DMS53 (cell line): ENCODE results near the gene UBXN4.
"Not testable (repeated sequence)": the region's sequence is repeated elsewhere in the genome, so short reads cannot be mapped to it uniquely, and the experiment has no call there.

ENCODE experiments used
- DNase-seq: peaks from one replicate; lab custom pipeline; 2025; lab: John Stamatoyannopoulos, UW

UBXN4 gene

DNA sequence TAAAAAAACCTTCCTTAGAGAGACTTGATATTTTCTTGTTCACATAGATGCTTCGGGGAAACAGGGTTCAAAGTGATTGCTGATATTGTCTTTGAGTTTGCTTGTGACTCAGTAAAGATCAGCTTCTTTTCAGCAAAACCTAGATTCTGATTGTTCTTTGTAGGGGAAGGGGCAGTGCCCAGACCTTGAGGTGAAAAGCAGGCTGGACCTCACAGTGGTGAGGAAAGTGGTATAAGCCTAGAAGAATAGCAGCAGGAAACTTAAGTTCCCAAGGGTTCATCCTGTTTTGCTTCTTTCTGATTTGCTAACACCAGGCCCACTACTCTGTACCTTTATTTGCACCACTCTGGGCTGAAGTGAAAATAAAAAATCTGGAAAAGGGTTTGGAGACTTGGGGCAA is 20.9 kb downstream of the UBXN4 start:
- DNase-seq, result no peak

DNA sequence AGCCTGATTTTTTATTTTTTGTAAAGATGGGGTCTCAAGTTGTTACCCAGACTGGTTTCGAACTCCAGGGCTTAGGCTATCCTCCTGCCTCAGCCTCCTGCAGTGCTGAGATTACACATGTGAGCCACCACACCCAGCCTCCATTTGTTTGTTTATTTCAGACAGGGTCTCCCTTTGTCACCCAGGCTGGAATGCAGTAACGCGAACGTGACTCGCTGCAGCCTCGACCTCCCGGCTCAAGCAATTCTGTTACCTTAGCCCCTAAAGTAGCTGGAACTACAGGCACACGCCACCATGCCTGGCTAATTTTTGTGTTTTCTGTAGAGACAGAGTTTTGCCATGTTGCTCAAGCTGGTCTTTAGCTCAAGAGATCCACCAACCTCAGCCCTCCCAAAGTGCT is 27.2 kb downstream of the UBXN4 start:
- DNase-seq, result no peak

DNA sequence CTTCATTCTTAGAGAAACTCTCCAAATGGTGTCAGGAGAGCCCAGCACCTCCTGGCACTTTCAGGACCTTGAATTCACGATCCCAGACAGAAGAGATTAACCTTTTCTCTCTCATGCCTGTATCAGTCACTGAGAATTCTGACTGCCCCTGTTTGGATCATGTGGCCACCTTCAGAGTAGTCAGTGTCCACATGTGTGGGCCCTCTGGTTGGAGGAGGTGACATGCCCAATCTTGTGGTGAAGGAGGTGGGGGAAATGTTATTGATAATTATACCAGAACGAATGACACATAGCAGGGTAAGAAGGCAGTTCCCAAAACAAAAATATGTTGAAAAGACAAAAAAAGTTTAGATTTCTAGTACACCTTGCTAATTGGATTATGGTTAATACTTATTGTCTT is 31.7 kb downstream of the UBXN4 start:
- no peak for DNase-seq

DNA sequence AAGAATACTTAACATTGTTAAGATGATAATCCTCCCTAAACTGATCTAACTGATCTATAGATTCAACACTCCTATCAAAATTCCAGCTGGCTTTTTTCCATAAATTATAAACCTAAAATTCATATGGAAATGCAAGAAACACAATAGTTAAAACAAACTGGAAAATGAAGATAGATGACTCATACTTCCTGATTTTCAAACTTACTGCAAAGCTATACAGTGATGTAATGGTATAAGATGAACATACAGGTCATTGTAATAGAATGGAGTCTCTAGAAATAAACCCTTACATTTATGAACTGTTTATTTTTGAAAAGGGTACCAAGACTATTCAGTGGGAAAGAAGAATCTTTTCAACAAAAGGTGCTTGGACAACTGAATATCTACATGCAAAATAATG is 32.3 kb downstream of the UBXN4 start:
- DNase-seq, result no peak

DNA sequence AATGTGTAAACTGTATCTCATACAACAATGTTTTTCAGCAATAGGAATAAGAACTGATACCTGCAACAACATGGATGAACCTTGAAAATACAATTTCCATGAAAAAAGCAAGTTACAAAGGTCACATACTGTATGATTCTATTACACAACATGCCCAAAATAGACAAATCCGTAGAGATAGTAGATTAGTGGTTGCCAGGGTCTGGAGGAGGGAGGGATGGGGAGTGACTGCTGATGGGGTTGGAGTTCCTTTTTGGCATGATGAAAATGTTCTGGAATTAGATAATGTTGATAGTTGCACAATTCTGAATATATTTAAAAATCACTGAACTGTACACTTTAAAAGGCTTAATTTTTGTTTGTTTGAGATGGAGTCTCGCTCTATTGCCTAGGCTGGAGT is 33.8 kb downstream of the UBXN4 start:
- DNase-seq, result no peak

DNA sequence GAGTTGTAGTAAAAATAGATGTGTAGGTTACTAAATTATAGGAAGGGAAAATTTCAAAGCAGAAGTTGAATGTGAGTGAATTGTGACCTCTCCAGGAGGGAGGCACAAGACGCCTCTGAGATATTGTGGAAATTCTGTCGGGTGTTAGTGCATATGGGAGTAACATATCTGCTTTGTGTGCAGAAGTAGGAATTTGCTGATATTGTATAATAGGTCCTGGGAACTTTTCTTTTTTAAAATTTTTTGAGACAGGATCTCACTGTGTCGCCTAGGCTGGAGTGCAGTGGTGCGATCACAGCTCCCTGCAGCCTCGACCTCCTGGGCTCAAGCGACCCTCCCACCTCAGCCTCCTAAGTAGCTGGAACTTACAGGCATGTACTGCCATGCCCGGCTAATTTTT is 34.7 kb downstream of the UBXN4 start:
- no peak for DNase-seq

DNA sequence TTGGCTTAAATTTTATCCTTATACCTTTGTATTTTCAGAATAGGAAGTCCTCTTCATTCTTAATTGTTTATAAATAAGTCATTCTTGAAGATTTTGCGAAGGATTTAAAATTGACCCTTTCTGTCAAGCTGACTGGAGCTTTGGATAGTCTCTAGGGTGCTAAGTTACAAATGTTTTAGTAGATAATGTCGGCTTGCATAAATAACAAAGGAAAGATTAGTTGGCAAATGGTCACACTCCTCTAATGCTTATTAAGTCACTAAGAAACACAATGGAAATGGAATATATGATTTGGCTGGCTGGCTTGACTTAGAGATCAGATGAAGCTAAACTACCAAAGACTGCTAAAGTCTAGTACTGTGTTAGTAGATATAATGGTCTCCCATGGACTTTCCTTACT is 40.6 kb downstream of the UBXN4 start:
- DNase-seq, result no peak

DNA sequence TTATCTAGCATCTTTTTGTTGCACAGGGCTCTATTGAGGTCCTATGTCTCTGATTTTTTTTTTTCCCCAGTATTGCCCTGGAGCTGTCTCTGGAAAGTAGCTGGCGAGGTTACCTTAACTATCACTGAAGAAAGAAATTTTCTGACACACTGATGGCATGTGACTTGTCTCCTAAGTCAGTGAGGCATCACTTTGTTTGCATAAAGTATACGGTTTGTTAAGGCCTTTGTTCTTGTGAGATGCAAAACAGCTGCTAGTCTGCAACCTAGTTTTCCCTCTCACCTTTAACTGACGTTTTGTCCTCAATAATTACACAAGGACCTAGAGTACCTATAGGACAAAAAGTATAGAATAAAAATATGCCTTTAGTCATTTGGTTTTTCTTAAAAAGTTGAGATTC is 41.8 kb downstream of the UBXN4 start:
- DNase-seq, result peak; percentile 4

DNA sequence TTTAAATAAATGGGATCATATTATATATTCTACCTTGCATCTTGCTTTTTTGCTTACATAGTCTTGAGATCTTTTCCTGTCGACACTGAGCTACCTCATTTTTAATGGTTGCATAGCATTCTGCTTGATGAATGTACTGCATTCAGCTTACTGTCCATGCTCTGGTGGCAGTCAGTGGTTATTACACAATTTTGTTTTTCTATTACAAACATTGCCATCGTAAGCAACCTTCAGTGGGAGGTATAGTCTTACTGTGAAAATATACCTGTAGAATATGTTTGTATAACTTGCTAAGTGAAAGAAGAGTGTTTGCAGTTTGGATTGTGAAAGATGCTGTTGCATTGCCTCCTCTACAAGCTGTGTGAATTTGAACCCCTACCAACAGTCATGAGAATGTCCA is 43.4 kb downstream of the UBXN4 start:
- DNase-seq, result peak; percentile 10

DNA sequence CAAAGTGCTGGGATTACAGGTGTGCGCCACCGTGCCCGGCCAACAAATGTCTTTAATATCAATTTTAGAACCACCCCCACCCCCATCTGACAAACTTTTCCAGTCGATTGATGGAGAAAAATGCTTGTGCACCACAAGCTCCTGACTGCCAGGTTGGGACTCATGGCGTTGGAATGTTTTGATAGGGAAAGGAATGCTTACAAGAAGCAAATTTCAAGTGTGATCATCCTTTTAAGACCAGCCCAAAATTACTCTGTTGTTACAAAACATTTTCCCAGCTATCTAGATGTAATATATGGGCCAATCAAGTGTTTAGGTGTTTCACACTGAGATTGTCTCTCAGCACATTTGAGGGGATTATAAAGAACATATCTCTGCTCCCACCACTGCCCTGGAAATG is 45.2 kb downstream of the UBXN4 start:
- no peak for DNase-seq

DNA sequence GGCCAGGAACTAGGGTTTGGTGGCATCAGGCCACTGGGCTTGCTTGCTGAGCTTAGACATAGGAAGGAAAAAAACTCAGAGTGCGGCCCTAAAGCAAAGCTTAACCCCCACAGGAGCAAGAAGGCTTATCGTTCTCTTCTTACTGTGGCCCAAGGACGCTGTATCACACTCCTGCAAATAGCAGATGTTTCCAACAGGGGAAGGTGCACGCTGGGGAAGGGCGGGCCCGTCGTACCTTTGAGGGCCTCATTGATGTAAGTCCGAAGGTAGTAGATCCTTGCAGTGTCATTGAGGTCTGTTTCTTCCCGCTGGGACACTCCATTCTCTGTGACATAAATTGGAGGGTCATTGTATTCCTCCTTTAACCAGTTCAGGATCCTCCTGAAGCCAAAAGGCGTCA is 48.8 kb downstream of the UBXN4 start:
- DNase-seq, result no peak

DNA sequence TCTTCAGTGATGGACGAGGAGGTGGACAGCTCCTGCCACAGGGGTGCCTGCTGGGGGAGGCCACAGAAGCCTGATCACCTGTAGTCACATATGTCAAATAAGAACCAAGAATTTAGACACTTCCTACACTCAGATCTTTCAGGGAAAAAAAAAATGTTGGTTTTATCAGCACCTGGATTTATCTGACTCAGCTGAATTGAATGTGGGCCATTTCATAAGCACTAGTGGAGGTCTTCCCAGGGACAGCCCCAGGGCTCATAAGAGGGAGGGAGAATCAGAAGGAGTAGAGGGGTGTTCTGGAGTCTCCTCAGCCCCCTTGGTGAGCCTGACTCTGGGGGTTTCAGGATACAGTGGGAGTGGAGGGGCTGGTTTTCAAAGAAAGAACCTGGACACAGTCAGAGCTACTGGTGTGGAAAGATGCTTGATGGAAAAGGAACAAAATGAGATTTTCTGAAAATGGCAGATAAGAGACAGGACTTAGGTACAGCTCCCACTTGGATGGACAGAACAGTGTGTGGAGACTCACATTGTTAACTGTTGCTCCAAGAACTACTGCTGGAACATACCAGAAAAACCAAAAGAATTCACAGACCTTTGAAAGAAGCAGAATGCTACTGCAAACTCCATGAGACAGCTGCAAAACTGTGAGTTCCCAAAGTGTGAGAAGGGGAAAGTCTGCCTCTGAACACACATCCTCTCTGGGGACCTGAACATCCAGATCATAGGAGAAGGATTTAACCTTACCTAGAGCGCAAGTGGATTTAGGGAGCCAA is 49.9 kb downstream of the UBXN4 start:
- DNase-seq, result no peak

DNA sequence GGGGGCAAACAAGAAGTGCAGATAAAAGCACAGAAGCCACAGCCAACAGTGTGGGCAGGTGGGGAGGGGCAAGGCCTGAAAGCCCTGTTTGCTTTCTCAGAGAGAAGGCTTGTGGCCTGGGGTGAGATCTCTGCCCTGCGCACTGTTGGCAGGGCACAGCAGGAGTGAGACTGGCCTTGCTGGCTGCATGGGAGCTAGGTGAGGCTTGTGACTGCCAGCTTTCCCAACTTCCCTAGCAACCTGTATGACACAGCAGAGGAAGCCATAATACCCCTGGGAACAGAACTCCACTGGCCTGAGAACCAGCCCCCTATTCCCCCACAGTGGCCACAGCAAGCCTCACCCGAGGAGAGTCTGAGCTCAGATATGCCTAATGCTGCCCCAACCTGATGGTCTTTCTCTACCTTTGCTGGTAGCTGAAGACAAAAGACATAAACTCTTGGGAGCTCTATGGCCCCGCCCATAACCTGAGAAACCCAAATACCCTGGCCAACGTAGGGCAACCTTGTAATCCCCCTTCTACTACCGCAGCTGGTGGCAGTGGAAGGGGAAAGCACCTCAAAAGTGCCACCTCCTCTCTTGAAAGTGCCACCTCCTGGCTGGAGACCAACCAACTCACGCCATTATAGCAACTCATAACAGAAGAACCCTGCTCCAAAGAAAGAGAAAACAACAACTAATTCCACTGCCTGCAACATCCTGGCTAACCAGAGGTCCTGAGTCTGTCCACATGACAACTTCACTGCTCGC is 50.9 kb downstream of the UBXN4 start:
- DNase-seq, result no peak

DNA sequence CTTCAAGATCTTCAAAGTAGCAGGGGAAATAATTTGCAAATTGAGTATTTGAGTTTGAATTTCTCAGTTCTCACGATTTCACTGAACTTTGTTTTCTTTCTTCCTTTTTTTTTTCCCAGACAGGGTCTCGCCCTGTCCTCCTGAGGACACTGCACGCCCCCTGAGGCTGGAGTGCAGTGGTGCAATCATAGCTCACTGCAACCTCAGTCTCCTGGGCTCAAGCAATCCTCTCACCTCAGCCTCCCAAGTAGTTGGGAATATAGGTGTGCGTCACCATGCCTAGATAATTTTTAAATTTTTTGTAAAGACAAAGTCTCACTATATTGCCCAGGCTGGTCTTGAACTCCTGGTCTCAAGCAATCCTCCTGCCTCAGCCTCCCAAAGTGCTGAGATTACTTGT is 54.0 kb downstream of the UBXN4 start:
- not testable (repeated sequence) for DNase-seq

DNA sequence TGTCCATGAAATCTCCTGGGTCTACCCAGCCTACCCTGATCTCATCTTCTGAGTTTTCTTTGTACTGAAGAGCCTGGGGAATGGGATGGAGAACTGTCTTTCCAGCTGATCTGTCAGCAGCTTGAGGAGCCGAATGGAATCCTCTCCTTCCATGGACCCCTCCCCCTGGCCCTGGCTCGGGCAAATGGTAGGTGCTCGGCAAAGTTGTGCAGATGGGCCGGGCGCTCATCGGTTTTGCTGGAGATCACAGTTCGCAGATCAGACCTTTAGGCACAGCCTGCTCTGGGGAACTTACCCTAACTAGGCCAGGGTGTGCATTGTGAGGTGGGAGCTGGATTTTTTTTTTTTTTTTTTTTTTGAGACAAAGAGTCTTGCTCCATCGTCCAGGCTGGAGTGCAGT is 55.0 kb downstream of the UBXN4 start:
- DNase-seq, result no peak

DNA sequence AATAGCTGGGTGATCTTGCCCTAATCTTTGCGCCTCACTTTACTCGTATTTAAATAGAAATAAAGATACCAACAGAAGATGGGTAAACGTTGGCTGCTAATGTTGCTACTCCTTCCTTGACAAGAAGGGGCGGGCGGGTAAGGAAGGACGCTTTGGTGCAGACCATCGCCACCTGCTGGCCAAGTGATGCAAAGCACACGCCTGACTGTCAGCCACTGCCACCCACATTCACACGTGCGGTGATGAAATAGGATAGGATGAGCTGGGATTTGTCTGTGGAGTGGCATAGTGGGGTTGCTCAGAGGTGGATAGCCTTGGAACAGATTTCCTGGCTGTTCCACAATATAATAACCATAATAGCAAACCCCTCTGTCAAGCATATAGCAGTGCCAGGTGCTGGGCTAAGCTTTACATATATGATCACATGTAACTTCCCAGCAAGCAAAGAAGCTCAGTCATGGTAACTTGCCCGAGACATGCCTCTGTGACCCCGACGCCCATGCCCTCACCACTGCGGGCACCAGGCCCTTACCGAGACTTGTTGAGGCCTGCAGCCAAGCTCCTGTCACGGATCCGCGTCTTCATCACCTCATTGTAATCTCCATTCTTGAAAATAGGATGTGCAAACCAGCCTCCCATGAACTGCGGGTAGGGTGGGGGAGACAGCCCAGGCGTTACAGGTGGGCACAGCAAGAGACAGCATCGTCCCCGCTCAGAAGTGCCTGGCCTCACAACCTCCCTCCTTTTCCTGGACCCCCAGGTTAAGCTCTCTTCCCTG is 56.0 kb downstream of the UBXN4 start:
- peak; percentile 57 for DNase-seq

DNA sequence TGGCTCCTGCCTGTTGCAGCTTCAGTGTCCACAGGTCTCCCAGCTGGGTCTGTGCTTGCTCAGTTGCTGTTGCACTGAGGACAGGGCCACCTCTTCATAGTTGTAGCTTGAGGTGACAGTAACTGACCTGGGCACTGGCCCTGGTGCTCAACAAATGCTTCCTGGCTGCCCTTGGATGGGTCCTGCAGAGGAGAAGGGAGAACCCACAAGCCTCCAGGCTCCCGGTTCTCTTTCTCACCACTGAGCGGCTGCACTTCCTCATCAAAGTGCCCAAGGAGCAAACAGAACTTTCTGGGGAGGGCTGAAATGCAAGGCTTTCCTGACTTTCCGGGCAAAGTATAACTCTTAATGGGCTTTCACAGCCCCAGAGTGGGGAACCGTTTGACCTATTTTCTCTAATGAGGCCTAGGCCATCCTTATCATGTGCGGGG is 56.6 kb downstream of the UBXN4 start:
- no peak for DNase-seq

DNA sequence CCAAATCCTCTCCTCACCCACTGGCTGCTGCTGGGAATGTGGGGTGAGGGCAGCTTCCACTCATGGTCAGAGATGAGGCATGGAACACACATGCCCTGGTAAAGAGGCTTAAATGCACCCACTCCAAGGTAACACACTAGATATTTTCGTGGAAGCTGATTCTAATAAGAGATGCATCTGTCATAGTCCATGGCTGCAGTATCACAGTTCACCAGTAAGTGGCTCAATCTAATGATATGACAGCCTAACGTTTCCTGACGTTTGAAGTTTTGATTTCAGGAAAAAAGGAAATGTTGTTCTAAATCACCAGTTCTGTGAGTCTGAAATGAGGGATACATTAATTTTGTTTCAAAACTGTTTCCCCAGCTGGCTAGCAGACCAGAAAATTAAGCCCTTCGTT is 57.1 kb downstream of the UBXN4 start:
- no peak for DNase-seq

DNA sequence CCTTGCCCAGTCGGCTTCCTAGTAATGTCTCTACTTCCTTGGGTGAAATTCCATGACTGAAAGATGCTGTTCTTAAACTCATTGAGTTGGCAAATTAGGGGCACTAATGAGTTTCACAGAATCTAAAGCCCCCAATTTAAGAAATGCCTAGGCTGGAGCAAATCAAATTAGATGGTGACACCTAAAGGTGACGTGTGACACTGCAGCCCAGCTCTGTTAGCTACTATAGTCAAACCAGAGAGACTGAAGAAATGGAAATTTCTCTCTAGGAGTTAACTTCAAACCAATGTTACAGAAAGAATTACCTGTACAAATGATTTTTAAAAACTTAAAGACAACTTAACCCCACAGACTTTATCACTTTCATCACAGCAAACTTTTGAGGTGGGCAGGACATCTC is 58.1 kb downstream of the UBXN4 start:
- no peak for DNase-seq

DNA sequence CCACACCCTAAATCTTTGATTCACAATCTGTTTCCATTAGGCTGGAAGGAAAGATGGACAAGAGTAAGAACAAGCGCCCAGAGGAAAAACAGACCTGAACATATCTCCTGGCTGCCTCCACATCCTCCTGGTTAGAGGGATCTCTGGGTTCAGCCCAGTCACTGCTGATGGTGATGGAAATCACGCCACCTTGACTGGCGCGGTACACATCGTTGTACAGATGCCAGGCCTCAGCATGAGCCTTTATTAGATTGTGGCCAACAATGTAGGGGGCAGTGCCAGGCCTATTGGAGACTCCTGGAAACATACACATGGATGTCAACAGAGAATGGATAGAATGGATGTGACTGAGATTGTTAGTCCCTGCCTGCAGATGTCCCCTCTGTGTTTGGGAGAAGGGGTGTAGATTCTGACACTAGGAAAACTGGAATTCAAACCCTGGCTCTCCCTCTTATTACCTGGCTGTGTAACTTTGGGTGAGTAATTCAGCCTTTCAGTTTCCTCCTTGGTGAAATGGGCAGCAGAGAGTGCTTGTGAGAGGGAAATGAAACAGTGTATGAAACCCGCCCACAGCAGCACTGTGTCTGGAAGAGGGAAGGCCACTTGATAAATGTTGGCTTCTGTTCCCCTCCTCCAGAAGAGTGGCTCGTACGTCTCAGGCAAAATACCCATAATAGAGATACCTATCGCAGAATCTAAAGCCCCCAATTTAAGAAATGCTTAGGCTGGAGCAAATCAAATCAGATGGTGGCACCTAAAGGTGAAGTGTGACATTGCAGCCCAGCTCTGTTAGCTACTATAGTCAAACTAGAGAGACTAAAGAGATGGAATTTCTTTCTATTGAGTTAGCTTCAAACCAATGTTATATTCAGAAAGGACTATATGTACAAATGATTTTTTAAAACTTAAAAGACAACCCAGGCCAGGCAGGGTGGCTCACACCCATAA is 59.1 kb downstream of the UBXN4 start:
- DNase-seq, result no peak

DNA sequence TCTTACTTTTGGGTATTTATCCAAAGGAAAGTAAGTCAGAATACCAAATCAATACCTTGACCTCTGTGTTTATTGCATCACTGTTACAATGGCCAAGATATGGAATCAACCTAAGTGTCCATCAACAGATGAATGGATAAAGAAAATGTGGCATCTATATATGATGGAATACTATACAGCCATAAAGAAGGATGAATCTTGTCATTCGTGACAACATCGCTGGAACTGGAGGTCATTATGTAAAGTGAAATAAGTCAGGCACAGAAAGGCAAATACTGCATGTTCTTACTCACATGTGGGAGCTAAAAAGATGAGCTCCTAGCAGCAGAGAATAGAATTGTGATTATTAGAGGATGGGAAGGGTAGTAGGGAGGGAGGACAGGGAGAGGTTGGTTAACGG is 60.7 kb downstream of the UBXN4 start:
- DNase-seq, result no peak

DNA sequence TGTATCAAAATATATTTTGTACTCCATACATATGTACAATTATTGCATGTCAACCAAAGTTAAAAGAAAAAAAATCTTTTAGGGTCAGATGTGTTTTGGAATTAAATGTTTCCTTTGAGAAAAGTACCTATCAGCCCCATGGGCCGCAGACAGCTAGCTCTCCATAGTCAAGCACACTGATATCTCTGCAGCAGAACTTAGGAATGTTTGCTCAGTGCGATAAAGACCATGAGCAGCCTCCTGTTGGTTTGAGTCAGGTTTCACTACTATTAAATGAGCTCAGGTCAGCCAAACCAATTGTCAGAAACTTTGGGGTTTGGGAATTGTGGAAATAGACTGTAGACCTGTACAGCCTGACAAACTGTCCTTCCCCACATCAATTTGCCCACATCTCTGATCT is 61.6 kb downstream of the UBXN4 start:
- DNase-seq, result no peak
